ENCODE data around the gene BIN1.

The BIN1 gene

GRCh38 chr2:127048969-127049897 lies 57.7 kb downstream of the BIN1 start:
- DNase-seq (ENCODE audit: low read depth in 3 of 3, low spot score in 1 of 3): no peak

DNA sequence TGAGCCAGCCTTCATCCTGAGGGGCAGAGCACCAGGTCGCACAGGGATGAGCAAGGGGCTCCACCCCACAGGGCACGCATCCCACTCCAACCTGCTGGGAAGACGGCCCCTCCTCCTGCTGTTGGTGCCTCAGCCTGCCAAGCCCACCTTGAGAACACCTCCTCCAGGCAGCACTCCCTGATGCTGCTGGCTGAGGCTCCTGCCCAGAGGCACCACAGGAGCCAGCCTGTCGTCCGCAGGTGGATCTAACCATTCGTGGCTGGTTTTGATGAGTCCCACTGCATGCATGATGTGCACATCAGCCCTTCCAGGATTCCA lies 58.4 kb downstream of the BIN1 start:
- DNase-seq (ENCODE audit: low read depth in 3 of 3, low spot score in 1 of 3): no peak

- no peak for DNase-seq (ENCODE audit: low read depth in 3 of 3, low spot score in 1 of 3)
Observed at GRCh38 chr2:127047716-127048617, 59.0 kb downstream of the BIN1 start.

DNA sequence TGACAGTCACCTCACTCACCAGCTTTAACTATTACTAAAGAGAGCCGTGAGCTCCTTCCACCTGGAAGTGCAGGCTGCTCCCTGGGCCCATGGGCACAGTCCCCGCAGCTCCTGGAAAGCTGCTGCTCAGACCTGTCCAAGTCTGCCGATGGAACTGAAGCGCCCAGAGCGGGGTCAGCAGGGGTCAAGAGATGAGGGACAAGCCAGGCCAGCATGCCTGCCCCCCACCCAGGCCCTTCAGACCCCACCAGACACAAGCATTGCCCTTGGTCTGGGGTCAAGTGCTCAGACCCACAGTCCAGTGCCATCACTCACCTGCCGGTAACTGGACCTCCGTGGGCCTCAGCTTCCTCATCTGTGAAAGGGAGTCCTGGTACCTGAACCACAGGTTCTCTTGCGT lies 59.9 kb downstream of the BIN1 start:
- DNase-seq (ENCODE audit: low read depth in 3 of 3, low spot score in 1 of 3): no peak

DNA sequence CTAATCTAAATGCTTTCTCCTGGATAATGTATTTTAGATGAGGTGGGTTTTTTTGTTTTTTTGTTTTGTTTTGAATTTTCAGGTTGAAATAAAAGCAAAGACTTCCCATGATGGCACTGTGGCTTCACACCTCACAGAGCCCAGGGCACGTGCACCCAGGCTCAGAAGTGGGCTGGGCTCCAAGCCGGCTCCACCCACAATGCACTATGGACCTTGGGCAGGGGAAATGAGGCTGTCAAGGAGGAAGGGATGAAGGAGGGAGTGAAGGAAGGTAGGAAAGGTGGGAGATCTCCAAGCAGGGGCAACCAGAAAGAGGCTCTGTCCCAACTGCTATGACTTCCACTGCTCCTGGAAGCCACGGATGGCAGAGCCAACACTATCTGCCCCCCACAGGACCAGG lies 60.4 kb downstream of the BIN1 start:
- no peak for DNase-seq (ENCODE audit: low read depth in 3 of 3, low spot score in 1 of 3)

DNA sequence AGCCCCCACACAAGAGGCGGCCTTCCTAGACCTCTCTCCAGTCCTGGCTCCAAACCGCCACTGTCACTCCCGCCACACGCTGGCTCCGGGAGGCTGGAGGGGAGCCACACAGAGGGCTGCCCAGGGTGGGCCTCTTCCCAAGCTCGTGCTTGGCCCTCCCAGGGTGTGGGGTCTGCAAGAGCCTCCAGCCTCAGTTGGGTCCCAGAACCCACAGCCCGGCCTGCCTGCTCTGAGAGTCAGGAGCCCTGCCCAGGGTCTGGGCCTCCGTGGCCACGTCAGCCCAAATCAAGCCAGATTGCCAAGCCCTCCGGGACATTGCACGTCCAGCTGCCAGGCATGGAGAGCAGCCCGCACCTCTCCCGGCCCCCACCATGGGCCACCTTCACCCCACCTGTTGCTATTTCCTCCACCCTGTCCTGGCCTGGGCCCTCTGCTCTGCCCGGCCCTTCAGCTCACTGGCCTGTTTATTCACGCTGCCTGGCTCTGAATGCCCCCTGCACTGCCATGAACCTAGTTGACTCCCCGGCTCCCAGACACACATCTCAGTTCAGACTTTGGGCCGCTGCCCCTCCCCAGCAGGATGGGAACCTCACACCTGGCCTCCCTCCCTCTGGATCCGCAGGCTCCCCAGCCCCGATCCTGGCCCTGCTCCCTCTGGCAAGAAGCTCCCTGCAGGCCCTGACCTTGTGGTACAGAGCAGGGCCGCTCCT lies 61.0 kb downstream of the BIN1 start:
- no peak for DNase-seq (ENCODE audit: low read depth in 3 of 3, low spot score in 1 of 3)

GRCh38 chr2:127044977-127045661 lies 61.8 kb downstream of the BIN1 start:
- DNase-seq (ENCODE audit: low read depth in 3 of 3, low spot score in 1 of 3): no peak

GRCh38 chr2:127044165-127044718 lies 62.7 kb downstream of the BIN1 start:
- no peak for DNase-seq (ENCODE audit: low read depth in 3 of 3, low spot score in 1 of 3)

- no peak for DNase-seq (ENCODE audit: low read depth in 3 of 3, low spot score in 1 of 3)
Observed at GRCh38 chr2:127043367-127044164, 63.4 kb downstream of the BIN1 start.

DNA sequence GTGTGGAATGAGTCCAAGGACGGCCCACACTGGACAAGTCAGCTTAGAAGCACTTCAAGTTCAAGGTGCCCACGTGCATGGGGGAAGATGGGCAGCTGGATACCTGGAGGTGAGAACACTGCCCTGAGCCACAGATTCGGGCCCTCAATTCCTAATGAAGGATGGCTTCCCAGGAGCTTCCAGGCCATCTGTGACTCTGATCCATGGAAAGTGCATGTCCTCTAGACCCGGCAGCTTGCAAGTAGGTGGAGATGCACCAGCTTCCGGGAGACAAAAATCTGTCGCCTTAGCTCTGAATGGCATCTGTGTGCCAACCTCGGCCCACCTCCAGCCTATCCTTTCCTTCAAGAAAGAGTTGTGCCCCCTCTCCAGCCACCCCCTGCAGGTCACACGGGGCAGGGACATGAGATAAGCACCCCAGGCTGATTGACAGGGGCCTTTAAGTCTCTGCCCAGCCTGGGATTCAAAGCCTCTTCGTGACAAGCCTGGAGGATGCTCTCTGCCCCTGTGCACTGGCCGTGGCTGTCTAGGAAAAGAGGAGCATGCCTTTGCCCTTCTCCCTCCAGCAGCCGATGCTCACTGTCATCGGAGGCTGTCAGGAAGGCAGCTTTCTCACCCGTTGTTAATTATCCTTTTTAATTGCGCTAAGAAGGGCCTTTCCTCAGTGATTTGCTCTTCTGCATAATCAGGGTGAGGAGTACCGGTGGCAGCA lies 65.5 kb downstream of the BIN1 start:
- no peak for DNase-seq (ENCODE audit: low read depth in 3 of 3, low spot score in 1 of 3)

- no peak for DNase-seq (ENCODE audit: low read depth in 3 of 3, low spot score in 1 of 3)
Observed at GRCh38 chr2:127040169-127040568, 66.8 kb downstream of the BIN1 start.

DNA sequence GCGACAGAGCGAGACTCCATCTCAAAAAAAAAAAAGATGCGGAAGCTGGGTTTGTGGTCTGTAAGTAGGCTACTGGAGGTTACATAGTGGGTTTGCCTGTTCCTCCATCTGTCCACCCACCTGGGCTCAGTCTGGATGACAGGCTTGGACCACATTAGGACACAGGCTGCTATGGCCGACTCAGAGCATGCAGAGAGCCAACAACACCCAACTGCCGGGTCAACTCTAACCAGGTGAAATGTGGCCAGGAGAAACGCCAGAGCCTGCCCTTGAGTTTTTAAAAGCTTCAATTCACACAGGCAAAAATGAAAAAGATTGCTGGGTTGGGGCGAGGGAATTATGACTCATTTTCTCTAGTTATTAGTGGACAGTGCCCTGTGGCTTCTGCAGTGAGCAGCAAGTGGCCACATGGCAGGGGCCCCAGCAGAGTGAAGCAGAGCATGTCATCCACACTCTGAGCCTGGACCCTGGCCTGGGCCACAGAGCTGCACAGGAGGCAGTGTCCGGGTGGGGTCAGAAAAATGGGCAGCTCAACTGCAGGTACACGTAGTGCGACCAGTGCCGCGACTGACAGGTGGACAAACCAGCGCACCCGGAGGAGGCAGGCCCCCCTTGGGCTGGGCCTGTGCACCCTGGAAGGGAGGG lies 67.4 kb downstream of the BIN1 start:
- no peak for DNase-seq (ENCODE audit: low read depth in 3 of 3, low spot score in 1 of 3)

GRCh38 chr2:127037476-127037875 lies 69.5 kb downstream of the BIN1 start:
- DNase-seq (ENCODE audit: low read depth in 3 of 3, low spot score in 1 of 3): no peak

DNA sequence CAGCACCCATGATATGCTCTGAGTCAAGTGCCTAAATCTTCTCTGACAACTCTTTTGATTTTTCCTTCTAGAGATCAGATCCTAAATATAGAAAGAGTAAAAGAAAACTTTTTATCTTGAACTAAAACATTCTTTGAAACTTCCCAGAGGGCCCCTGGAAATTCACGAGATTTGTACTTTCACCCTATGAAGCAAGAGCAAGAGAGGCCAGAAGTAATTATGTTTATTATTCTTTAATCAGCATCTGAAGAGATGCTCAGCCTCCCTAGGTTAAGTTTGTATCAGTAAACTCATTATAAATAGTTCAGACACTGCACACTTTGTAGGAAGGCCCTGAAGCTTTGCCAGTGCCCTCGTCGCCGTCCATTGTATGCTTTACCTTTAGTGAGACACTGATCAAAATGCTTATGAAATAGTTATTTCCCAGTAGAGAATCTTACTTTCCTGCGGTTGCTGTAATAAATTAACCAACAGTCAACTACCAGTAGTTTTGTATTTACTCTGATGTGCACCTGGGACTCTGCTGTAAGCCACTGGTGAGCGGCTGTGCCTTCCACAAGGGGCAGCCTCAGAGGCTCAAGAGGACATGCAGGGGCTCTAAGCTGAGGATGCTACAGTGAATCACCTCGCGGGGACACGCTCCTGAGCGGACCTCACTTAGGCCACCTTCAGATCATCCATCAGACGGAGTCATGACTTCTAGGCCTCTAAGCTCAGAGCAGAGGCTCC lies 71.9 kb downstream of the BIN1 start:
- DNase-seq (ENCODE audit: low read depth in 3 of 3, low spot score in 1 of 3): no peak

DNA sequence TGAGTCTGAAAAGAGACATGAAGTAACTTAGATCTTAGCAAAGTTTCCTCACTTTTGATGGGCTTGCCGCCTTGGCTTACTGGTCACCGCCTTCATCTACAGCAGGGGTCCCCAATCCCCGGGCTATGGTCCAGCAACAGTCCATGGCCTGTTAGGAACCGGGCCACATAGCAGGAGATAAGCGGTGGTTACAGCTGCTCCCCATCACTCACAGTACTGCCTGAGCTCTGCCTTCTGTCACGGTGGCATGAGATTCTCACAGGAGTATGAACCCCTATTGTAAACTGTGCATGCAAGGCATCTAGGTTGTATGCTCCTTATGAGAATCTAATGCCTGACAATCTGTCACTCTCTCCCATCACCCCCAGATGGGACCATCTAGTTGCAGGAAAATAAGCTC lies 72.9 kb downstream of the BIN1 start:
- DNase-seq (ENCODE audit: low read depth in 3 of 3, low spot score in 1 of 3): no peak

- DNase-seq (ENCODE audit: low read depth in 3 of 3, low spot score in 1 of 3): no peak
Observed at GRCh38 chr2:127032621-127033020, 74.3 kb downstream of the BIN1 start.

- DNase-seq (ENCODE audit: low read depth in 3 of 3, low spot score in 1 of 3): no peak
Observed at GRCh38 chr2:127029350-127030051, 77.5 kb downstream of the BIN1 start.

Data from stimulated activated CD4-positive, alpha-beta T cell treated with anti-CD3 and anti-CD28 coated beads, TNF-alpha, amount 100 ng/mL, for 1 hour (primary cell).